Measurements from ENCODE around the gene BNIPL. TPM values are rescaled to one million over a fixed set of nuclear protein-coding genes. Genes with fewer than 3 reads are reported as not detected.

BNIPL gene
- total RNA-seq: 100 to 1,000 TPM; 196 to 492 (median 251) TPM

DNA sequence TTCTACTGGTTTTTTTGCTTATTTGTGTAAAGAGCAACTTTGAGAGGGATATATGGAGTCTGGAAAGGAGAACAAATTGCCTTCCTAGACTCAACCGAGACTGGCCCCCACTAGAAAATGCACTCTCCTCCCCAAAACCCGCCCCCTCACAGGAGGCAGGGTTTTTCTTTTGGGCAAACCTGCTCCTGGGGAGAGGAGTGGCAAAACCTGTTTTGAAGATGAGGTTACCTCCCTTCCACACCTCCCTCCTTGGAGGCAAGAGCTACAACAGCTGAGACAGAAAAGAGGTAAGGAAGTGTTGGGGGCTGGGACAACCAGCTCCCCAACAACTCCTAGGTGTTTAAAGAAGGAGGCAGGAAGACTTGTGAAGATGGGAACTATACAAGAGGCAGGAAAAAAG lies at the start of gene BNIPL:
TSS of gene BNIPL (plus strand) at position 231 of the 400 bp plus-strand sequence. CDS start at position 371, 140 bp downstream.
- peaks cover 19% of the 10 kb centered on the region for H3K4me1 ChIP-seq
- H3K9me3 ChIP-seq: no peaks in the 10 kb centered on the region
- 31% methylated on average over 2 of the region's 2 CpGs for WGBS
- peak within 1 kb of the TSS; percentile 38 for H3K4me3 ChIP-seq
- DNase-seq (ENCODE audit: low spot score in 2 of 2): no peak
- H3K27me3 ChIP-seq: no peaks in the 10 kb centered on the region
- H3K36me3 ChIP-seq: peaks cover 25% of the 10 kb centered on the region
- peak within 1 kb of the TSS; percentile 66 for H3K27ac ChIP-seq
- TF ChIP-seq POLR2A (IDR thresholded peaks at IDR 0.05): no peak
- TF ChIP-seq EP300 (IDR thresholded peaks at IDR 0.05): no peak
- TF ChIP-seq, protein P1, sequence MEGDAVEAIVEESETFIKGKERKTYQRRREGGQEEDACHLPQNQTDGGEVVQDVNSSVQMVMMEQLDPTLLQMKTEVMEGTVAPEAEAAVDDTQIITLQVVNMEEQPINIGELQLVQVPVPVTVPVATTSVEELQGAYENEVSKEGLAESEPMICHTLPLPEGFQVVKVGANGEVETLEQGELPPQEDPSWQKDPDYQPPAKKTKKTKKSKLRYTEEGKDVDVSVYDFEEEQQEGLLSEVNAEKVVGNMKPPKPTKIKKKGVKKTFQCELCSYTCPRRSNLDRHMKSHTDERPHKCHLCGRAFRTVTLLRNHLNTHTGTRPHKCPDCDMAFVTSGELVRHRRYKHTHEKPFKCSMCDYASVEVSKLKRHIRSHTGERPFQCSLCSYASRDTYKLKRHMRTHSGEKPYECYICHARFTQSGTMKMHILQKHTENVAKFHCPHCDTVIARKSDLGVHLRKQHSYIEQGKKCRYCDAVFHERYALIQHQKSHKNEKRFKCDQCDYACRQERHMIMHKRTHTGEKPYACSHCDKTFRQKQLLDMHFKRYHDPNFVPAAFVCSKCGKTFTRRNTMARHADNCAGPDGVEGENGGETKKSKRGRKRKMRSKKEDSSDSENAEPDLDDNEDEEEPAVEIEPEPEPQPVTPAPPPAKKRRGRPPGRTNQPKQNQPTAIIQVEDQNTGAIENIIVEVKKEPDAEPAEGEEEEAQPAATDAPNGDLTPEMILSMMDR (IDR thresholded peaks at IDR 0.05): no peak
- TF ChIP-seq POLR2AphosphoS5 (IDR thresholded peaks at IDR 0.05): no peak

- H3K36me3 ChIP-seq: no peaks in the 10 kb centered on the region
- no peak overlapping the region for H3K27ac ChIP-seq
- no peaks in the 10 kb centered on the region for H3K9me3 ChIP-seq
- no peak for TF ChIP-seq POLR2AphosphoS5 (IDR thresholded peaks at IDR 0.05)
- TF ChIP-seq, protein P1 (IDR thresholded peaks at IDR 0.05): no peak
- TF ChIP-seq EP300 (IDR thresholded peaks at IDR 0.05): no peak
- no peak for TF ChIP-seq POLR2A (IDR thresholded peaks at IDR 0.05)
- H3K4me1 ChIP-seq: no peaks in the 10 kb centered on the region
- 94% methylated on average over 7 of the region's 7 CpGs for WGBS
- no peak for DNase-seq (ENCODE audit: low spot score in 2 of 2)
- H3K27me3 ChIP-seq: no peaks in the 10 kb centered on the region
- no peak overlapping the region for H3K4me3 ChIP-seq
These were observed 48.5 kb upstream of the BNIPL start for GRCh38 chr1:150987924-150988323.

DNA sequence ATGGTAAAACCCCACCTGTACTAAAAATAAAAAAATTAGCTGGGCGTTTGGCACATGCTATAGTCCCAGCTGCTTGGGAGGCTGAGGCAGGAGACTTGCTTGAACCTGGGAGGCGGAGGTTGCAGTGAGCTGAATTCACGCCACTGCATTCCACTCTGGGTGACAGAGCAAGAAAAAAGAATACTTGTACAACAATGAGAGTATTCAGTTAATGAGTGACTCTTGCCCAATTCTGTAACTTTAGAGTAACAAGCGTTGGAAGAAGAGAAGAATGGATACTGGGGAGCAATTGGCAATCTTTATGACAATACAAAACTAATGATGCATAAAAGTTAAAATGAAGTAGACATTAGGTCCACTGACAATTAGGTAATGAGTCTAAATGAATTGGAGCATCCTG lies 43.8 kb upstream of the BNIPL start:
- TF ChIP-seq EP300 (IDR thresholded peaks at IDR 0.05): no peak
- no peak for TF ChIP-seq POLR2AphosphoS5 (IDR thresholded peaks at IDR 0.05)
- TF ChIP-seq POLR2A (IDR thresholded peaks at IDR 0.05): no peak
- TF ChIP-seq, protein P1 (IDR thresholded peaks at IDR 0.05): no peak
- H3K4me3 ChIP-seq: no peak overlapping the region
- 61% methylated on average over 4 of the region's 4 CpGs for WGBS
- DNase-seq (ENCODE audit: low spot score in 2 of 2): no peak
- peaks cover 9% of the 10 kb centered on the region for H3K36me3 ChIP-seq
- H3K4me1 ChIP-seq: peaks cover 15% of the 10 kb centered on the region
- no peaks in the 10 kb centered on the region for H3K9me3 ChIP-seq
- no peaks in the 10 kb centered on the region for H3K27me3 ChIP-seq
- H3K27ac ChIP-seq: no peak overlapping the region

GRCh38 chr1:150994248-150994647 lies 42.1 kb upstream of the BNIPL start:
- 85% methylated on average over 3 of the region's 3 CpGs for WGBS
- H3K27ac ChIP-seq: no peak overlapping the region
- no peaks in the 10 kb centered on the region for H3K9me3 ChIP-seq
- H3K27me3 ChIP-seq: no peaks in the 10 kb centered on the region
- no peak overlapping the region for H3K4me3 ChIP-seq
- peaks cover 26% of the 10 kb centered on the region for H3K36me3 ChIP-seq
- no peak for DNase-seq (ENCODE audit: low spot score in 2 of 2)
- TF ChIP-seq POLR2A (IDR thresholded peaks at IDR 0.05): no peak
- TF ChIP-seq EP300 (IDR thresholded peaks at IDR 0.05): no peak
- TF ChIP-seq, protein P1 (IDR thresholded peaks at IDR 0.05): no peak
- no peak for TF ChIP-seq POLR2AphosphoS5 (IDR thresholded peaks at IDR 0.05)
- H3K4me1 ChIP-seq: peaks cover 15% of the 10 kb centered on the region

DNA sequence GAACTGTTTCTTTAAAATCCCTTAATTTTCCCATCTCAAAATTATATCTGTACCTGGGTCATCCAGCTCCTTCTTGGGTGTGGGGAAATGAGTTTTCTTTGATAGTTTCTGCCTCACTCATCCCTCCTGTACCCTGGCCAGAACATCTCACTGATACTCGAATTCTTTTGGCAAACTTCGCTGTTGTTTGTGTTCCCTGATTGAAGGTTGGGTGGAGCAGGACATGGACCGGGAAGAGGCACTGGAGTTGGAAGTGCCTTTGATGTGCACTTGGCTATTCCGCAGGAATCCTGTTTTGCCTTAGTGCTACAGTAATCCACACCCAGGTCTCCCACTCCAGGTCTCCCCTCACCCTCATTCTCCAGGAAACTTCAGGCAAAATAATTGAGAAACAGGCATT lies 40.9 kb upstream of the BNIPL start:
- H3K9me3 ChIP-seq: no peaks in the 10 kb centered on the region
- H3K4me1 ChIP-seq: peaks cover 15% of the 10 kb centered on the region
- no peaks in the 10 kb centered on the region for H3K27me3 ChIP-seq
- 21% methylated on average over 4 of the region's 4 CpGs for WGBS
- H3K36me3 ChIP-seq: peaks cover 36% of the 10 kb centered on the region
- no peak for DNase-seq (ENCODE audit: low spot score in 2 of 2)
- TF ChIP-seq, protein P1 (IDR thresholded peaks at IDR 0.05): no peak
- TF ChIP-seq EP300 (IDR thresholded peaks at IDR 0.05): no peak
- TF ChIP-seq POLR2AphosphoS5 (IDR thresholded peaks at IDR 0.05): no peak
- no peak for TF ChIP-seq POLR2A (IDR thresholded peaks at IDR 0.05)
- peak overlapping the region; percentile 76 for H3K27ac ChIP-seq
- no peak overlapping the region for H3K4me3 ChIP-seq
